ENCODE measurements around the gene CACNA1H.

- TF ChIP-seq CTCF (conservative IDR thresholded peaks at IDR 0.05 in 1 of 2, IDR thresholded peaks at IDR 0.05 in 1 of 2; ENCODE audit: extremely low read depth in 1 of 2, insufficient read depth in 1 of 2, low read depth in 1 of 2, low read length in 2 of 2): no peak
- TF ChIP-seq EZH2 (IDR thresholded peaks at IDR 0.05; ENCODE audit: borderline replicate concordance, low read length): no peak
Measured at GRCh38 chr16:1124795-1125194, 28.1 kb upstream of the CACNA1H start.

Data from mammary epithelial cell (primary cell).